Mesodermal cell (in vitro differentiated cells): Measurements from ENCODE around the gene CPEB1.
"Not testable (repeated sequence)": the region's sequence is repeated elsewhere in the genome, so short reads cannot be mapped to it uniquely, and the experiment has no call there.

ENCODE experiments used
- H3K27ac ChIP-seq: 2 replicates; pipeline ENCODE4 v1.7.0; 2013; ENCODE audit warnings: mild to moderate bottlenecking, low read depth, low read length, moderate library complexity; ENCODE audit not compliant: severe bottlenecking
- H3K36me3 ChIP-seq: 2 replicates; pipeline ENCODE4 v1.7.1; 2013; ENCODE audit warnings: mild to moderate bottlenecking, low read length, moderate library complexity; ENCODE audit not compliant: control insufficient read depth, insufficient read depth
- H3K4me1 ChIP-seq: one replicate; pipeline ENCODE4 v1.7.1; 2013; ENCODE audit warnings: mild to moderate bottlenecking, low read length; ENCODE audit not compliant: insufficient read depth, control insufficient read depth, poor library complexity, severe bottlenecking
- H3K4me3 ChIP-seq: 2 replicates; pipeline ENCODE4 v1.7.0; 2013; ENCODE audit warnings: low read length, control low read depth, mild to moderate bottlenecking; ENCODE audit not compliant: insufficient read depth, poor library complexity, severe bottlenecking; ENCODE audit errors: extremely low read depth
- H3K9me3 ChIP-seq: 2 replicates; pipeline ENCODE4 v1.7.1; 2013; ENCODE audit warnings: mild to moderate bottlenecking, low read length, moderate library complexity; ENCODE audit not compliant: control insufficient read depth
- WGBS, 2 experiments: methylation state at CpG; one replicate each; pipeline ENCODE4 v1.1.5; 2013; ENCODE audit warnings: missing lambda C conversion rate in 2 of 2; ENCODE audit not compliant: insufficient coverage in 2 of 2; 5-methylcytosine and 5-hydroxymethylcytosine counted together

The CPEB1 gene

DNA sequence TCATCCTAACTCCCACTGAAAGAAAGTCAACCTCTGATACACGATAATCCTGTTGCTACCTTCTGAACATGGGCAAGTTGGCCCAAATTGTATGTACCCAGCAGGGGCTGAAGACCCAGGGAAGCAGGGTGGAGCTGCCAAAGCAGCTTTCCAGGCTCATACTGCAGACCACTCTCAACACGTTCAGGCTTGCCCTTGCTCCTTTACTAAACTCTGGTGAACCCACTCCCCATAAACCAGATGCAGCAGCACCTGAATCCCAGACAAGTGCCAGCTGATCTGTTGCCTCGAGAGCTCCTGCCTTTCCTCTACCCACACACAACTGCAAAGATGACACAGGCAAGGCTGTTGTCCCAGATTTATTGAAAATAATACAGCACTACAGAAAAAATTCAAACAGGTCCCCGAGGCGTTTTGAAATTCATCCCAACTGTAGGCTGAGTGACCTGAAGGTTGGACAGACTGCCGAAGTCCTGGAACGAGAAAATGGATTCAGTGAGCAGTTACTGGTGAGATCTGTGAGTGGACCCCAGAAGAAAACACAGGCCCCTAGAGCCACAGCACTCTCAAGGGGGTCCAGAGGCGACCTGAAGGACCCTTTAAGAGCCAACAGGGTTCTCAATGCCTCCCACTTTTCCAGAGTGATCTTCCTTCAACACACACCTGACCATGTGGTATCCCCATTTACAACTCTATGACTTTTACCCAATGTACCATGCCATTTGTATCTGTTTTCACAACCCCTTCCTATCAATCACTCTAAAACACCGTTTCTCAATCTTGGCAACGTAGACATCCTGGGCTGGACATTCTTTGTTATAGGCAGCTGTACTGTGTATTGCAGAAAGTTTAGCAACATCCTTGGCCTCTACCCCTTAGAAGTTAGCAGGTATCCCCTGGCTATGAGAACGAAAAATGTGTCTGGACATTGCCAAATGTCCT is 110.5 kb downstream of the CPEB1 start:
- Histone ChIP-seq H3K36me3 (peaks cover 61% of the 10 kb centered on the region), H3K4me3 (no peak overlapping the region), H3K27ac (peak overlapping the region; percentile 62), H3K9me3 (no peaks in the 10 kb centered on the region), H3K4me1 (peaks cover 10% of the 10 kb centered on the region)
- 89 to 91% methylated on average over 8 of the region's 11 CpGs for WGBS, 2 experiments

DNA sequence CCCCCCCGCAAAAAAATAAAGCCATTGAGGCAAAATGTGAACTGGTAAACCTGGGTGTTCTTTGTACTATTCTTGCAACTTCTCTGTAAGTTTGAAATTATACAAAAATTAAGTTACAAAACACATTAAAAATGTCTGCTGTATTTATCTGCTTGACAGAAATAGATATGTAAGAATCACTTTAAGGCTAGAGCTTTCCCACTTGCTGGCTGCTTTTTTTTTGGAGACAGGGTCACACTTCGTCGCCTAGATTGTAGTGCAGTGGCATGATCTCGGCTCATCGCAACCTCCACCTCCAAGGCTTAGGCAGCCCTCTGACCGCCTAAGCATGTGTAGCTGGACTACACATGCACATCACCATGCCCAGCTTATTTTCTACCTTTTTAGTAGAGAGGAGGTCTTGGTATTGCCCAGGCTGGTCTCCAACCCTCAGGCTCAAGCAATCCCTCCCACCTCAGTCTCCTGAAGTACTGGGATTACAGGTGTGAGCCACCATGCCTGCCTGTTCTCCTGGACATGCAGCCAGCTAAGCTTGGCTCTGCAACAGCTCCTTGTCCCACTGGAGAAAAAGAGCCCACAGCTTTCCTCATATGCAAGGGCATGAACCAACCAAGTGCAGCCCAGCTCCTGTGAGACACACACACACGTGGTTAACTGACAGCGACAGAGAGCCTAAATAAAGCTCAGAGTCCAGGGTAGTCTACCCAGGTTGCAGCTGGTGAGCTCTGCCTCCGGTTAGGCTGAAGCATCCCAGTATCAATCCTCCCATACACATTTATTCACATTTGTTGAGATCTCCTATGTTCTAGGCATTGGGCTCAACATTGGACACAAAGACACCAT is 111.4 kb downstream of the CPEB1 start:
- Histone ChIP-seq H3K9me3 (no peaks in the 10 kb centered on the region), H3K27ac (peak overlapping the region; percentile 41), H3K4me3 (no peak overlapping the region), H3K4me1 (peaks cover 6% of the 10 kb centered on the region), H3K36me3 (peaks cover 61% of the 10 kb centered on the region)
- WGBS, 2 experiments: 94 to 95% methylated on average over 6 to 8 of the region's 9 CpGs

DNA sequence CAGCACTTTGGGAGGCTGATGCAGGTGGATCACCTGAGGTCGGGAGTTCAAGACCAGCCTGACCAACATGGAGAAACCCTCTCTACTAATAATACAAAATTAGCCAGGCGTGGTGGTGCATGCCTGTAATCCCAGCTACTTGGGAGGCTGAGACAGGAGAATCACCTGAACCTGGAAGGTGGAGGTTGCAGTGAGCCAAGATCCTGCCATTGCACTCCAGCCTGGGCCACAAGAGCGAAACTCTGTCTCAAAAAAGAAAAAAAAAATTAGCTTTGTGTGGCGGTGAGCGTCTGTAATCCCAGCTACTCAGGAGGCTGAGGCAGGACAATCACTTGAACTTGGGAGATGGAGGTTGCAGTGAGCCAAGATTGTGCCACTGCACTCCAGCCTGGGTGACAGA is 112.0 kb downstream of the CPEB1 start:
- H3K4me3 ChIP-seq, H3K9me3 ChIP-seq, H3K27ac ChIP-seq: not testable (repeated sequence)
- peaks cover 10% of the 10 kb centered on the region for H3K4me1 ChIP-seq
- 92 to 97% methylated on average over 3 to 4 of the region's 5 CpGs for WGBS, 2 experiments
- peaks cover 61% of the 10 kb centered on the region for H3K36me3 ChIP-seq

DNA sequence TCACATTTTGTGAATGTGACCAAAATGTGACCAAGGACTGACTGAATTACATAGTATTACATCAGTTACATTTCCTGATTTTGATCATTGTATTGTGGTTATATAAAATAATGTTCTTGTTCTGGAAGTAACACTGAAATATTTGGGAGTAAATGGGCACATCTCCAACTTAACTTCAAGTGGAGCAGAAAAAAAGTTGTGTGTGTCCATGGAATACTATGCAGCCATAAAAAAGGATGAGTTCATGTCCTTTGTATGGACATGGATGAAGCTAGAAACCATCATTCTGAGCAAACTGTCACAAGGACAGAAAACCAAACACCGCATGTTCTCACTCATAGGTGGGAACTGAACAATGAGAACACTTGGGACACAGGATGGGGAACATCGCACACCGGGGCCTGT is 112.7 kb downstream of the CPEB1 start:
- not testable (repeated sequence) for H3K9me3 ChIP-seq, H3K4me3 ChIP-seq, H3K27ac ChIP-seq
- 100% methylated on average over 2 of the region's 3 CpGs; no CpG with 5 or more reads in 1 of the 2 experiments for WGBS, 2 experiments
- Histone ChIP-seq H3K4me1 (peaks cover 10% of the 10 kb centered on the region), H3K36me3 (peaks cover 56% of the 10 kb centered on the region)

DNA sequence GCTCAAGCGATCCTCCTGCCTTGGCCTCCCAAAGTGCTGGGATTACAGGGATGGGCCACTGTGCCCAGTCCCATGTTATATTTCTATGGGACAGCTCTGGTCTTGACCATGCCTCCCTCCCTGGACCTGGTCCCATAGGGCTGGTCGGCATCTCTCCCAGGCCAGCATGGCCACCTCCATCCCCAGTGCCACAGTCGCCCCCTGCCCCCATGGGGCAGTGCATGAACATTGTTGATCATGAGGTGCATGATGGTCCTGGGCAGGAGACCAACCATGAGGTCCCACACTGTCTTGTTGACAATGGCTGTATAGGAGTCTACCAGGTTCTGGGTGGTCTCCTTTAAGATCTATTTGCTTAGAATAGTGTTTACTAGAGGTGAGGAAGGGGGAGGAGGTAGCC is 113.4 kb downstream of the CPEB1 start:
- Histone ChIP-seq H3K27ac (no peak overlapping the region), H3K4me3 (no peak overlapping the region), H3K4me1 (peaks cover 8% of the 10 kb centered on the region), H3K36me3 (peaks cover 49% of the 10 kb centered on the region), H3K9me3 (no peaks in the 10 kb centered on the region)
- 93 to 97% methylated on average over 3 of the region's 3 CpGs for WGBS, 2 experiments

DNA sequence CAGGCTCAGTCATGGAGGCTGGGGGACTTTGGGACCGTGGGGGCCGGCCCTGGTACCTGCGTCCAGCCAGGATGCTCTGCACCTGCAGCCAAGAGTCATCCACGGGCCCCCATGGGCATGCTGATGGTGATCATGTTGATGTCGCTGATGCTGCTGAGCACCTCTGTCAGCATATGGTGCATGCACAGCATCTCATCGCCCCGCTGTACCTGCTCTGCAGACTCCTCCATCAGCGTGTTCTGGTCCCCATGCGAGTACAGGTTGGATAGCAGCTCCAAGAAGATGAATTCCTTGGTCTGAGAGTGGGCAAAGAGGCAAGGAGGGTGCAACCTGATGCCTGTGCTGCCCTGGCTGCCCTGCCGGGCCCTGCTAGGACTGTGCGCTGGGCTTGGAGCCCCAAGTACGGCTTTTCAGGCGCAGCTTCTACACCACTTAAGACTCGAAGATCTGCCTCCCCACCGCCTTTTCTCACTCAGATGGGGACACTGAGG is 114.1 kb downstream of the CPEB1 start:
- Histone ChIP-seq H3K27ac (no peak overlapping the region), H3K36me3 (peaks cover 42% of the 10 kb centered on the region), H3K4me3 (no peak overlapping the region), H3K9me3 (no peaks in the 10 kb centered on the region), H3K4me1 (peaks cover 8% of the 10 kb centered on the region)
- WGBS, 2 experiments: 91 to 97% methylated on average over 15 of the region's 15 CpGs

DNA sequence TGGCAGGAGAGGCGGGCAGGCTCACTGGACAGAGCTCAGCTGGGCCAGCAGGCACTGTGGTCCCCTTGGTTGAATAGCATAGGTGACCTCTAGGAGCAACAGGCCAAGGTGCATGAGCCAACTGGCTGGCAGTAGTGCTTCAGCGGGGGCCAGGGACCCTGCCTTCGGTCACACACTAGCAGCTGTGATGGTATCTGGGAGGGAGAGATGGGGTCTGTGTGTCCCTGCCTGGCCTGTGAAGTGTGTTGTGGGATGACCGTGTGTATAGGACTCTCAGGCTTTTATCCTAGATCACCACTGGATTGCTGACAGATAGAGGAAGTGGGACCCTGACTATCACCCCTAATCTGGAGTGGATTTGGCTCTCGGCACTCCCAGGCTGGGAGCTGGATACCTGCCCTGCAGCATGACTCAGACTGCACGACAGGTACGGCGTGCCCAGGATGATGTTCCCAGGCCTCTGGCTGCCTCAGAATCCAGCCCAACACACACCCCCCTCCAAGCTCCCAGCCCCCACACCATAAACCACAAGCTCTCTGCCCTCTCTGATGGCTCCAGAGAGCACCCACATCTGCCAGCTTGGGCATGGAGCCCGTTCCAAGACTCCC is 114.7 kb downstream of the CPEB1 start:
- H3K4me1 ChIP-seq: peaks cover 8% of the 10 kb centered on the region
- peaks cover 36% of the 10 kb centered on the region for H3K36me3 ChIP-seq
- H3K4me3 ChIP-seq: no peak overlapping the region
- WGBS, 2 experiments: 94 to 98% methylated on average over 6 to 8 of the region's 9 CpGs
- no peaks in the 10 kb centered on the region for H3K9me3 ChIP-seq
- H3K27ac ChIP-seq: no peak overlapping the region

DNA sequence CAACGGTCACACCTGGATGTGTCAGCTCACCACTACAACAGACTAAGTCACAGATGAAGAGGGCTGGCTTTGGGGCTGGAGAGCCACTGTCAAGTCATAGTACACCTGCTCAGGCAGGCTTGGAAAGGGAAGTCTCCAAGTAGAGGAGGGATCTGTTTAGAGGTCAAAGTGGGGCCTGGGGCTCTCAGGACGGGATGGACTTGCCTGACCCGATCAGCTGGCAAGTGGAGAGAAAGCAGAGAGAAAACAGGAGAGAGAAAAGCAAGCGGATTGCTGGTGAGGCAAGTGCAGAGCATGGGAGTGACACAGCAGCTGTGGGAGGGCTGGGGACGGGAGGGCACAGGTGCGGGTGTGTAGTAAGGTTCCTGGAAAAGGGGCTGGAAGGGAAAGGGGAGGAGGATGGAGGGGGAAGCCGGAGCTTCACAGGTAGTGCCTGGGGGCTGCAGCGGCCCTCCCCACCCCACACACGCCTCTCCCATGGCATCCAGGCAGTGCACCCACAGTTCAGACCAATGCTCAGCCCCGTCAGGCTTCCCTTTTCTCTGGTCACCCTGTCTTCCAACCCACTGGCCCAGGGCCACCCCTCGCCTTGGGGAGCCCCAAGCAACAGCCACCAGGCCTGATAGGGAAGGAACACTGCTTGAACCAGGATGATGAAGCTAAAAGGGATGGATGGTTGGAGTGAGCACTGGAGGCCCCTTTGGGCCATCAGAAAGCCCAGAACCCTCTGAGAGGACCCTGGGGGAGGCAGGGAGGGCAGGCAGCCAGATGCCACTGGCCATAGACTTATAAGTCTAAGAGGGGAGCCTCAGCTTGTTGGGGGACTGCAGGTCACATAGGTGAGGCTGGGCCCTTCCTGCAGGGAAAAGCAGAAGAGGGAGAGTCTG is 115.4 kb downstream of the CPEB1 start:
- no peak overlapping the region for H3K4me3 ChIP-seq
- H3K27ac ChIP-seq: no peak overlapping the region
- peaks cover 29% of the 10 kb centered on the region for H3K36me3 ChIP-seq
- peaks cover 4% of the 10 kb centered on the region for H3K4me1 ChIP-seq
- no peaks in the 10 kb centered on the region for H3K9me3 ChIP-seq
- 84 to 90% methylated on average over 5 to 8 of the region's 11 CpGs for WGBS, 2 experiments

DNA sequence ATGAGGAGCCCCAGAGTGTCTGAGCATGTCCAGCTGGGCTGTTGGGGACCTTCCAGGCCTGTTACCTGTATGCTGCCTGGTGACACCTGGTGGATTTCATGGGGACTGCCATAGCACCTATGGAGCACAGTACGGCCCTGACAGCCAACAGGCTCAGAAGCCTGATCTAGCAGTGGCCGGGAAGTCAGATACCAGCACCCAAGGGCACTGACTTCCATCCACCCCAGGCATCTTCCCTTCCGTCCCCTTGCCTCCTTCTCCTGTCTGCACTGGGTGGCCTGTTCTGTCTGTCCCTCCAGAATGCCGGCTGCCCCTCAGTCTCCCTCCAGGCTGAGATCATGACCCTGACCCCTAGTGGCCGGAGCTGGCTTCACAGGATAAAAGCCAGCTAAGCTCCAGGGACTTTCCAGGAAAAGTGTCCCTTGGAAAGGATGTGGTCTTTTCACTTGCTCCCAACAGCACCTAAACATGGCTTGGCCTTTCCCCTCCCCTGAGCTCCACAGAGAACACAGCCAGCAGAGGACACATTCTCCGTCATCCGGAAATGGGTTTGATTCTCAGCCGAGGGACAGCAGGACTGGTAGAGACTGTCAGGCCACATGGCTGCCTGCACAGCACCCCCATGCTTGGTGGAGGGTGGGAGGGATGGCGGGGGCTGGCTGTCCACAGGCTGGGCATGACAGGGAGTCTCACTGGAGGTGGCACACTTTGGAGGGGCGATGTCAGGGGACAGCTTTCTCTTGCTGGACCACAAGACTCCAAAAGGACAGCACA is 116.4 kb downstream of the CPEB1 start:
- H3K36me3 ChIP-seq: peaks cover 19% of the 10 kb centered on the region
- no peaks in the 10 kb centered on the region for H3K9me3 ChIP-seq
- H3K4me1 ChIP-seq: peaks cover 4% of the 10 kb centered on the region
- H3K4me3 ChIP-seq: no peak overlapping the region
- 20 to 36% methylated on average over 6 to 8 of the region's 10 CpGs for WGBS, 2 experiments
- no peak overlapping the region for H3K27ac ChIP-seq
